Right renal cortex interstitium (tissue), 3 donors: Measurements from ENCODE around the gene ECHDC1. TPM values are rescaled to one million over a fixed set of nuclear protein-coding genes. Genes with fewer than 3 reads are reported as not detected.
"Not testable (repeated sequence)": the region's sequence is repeated elsewhere in the genome, so short reads cannot be mapped to it uniquely, and the experiment has no call there.

Experiments
- DNase-seq, 3 donors: peaks; one replicate each; pipeline ENCODE4 v3.0.0-alpha.2; 2013; ENCODE audit warnings: low read depth in 3 of 3, low spot score in 2 of 3
- polyA plus RNA-seq, 3 donors: library from polyadenylated mRNA; unstranded; fragments of 120-200 nt; gene quantifications; one replicate each; pipeline ENCODE4 v1.2.1, GENCODE V29; 2013; ENCODE audit not compliant: insufficient read length in 3 of 3

Gene ECHDC1, protein sequence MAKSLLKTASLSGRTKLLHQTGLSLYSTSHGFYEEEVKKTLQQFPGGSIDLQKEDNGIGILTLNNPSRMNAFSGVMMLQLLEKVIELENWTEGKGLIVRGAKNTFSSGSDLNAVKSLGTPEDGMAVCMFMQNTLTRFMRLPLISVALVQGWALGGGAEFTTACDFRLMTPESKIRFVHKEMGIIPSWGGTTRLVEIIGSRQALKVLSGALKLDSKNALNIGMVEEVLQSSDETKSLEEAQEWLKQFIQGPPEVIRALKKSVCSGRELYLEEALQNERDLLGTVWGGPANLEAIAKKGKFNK
- polyA plus RNA-seq = 10 to 100 TPM; 86.8 to 94.5 (median 89.2) TPM

DNA sequence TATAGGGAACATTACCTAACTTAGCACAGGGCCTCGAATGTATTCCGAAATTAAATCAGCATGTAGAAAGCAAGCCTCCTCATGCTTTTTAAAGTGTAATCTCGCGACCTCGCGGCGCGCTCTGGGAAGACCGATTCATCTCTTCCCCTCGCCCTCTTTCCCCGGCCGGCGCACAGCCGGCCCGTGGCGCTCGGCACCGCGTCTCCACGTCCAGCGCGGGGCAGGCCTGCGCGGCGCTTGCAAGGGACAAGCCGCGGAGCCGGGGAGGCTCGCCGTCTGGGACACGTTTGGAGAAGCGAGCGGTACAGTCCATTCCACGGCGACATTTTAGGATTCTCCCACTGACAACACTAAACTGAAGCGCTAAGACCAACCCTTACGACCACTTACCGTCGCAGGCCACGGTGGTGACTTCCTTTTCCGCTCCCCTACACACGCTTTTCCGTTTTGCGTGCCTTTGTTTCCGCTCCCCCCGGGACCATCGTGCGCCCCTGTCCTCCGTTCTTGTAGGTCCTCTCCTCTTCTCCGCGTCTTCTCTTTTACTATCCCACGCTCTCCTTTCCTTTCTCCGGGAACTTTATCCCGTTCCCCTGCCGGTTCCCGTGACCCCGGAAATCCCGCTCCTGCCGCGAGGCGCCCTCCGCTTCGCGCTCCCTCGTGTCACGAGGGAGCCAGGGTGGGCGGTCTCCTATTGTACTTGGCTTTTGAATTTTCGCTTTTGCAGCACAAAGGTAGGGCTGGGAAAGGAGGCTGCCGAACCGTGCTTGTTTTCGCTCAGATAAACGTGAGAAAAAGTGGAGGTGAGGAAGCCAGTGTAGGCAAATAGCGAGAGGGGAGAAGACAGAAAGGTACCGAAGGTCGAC lies at the start of gene ECHDC1:
ECHDC1 (minus strand) TSS at position 664 of the 863 bp plus-strand sequence. CDS start 12,581 bp downstream, outside the sequence.
- DNase-seq = peak; percentile 55 to 76 (median 56)

DNA sequence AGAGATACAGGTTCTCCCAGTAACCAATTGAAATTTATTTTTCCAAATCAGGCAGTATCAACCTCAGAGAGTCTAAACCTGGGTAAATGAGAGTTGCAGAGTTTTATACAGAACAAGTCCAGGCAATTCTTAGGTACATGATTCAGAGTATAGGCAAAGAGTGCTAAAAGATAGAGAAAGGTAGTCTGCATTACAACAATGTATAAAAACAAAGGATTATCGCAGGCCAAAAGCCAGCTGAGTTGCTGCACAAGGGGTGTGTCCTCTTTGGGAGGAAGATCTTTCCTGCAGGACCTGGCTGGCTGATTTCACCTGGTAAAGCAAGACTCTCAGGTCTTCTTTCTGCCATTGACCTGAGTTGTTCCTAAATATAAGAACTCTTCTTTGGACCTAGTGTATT lies 48.9 kb upstream of the ECHDC1 start:
- DNase-seq = no peak

DNA sequence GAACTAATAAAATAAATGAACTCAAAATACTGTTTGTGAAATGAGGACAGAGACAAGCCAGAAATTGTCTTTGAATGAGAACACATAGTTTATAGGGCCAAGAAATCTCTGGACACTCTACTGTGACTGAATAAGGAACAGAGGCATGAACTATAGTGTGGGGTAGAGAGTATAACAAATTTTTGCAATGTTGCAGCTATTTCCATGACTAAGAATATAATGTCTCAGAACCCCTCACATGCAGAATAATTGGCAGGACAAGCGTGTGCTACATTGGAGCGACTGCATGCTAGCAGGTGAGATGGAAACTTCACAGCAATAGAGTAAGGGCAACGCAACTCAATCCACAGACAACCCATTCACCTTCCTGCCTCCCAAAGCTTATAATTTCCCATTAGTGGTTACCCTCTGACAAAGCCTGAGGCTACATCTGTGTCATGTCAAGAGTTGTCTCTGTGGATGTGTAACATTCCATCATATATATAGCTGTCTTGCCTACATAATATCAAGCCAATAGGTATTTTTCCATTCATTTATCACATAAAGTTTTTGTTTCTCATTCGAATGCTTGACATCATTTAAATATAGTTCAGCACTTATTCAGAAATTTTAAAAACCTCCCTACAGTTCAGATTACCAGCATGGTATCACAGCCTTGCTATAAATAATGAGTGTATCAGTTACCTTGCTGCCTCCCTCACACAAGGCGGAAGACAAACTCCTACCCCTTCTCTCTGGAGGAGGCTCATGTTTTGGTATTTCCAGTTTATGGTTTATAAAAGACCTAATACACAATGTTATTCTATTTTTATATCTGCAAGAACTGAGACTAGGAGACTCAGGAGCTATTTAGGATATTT lies 47.9 kb upstream of the ECHDC1 start:
- DNase-seq = no peak

DNA sequence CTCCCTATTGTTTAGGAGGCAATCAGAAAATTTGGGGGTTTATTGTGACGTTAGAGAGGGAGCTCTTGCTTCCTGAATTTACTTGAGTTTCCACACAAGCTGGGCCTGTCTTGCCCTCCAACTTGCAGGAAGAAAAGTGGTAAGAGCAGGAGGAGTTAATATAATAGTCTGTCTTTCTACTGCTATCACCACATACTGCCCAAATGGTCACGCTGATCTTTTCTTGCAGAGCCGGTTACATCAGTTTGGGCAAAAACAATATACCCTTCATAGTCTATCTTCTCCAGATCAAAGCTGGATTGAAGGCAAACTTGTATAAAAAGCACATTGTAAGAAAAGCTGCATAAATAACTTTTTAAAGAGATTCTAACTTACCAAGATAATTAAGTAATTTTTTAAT lies 46.3 kb upstream of the ECHDC1 start:
- no peak for DNase-seq

DNA sequence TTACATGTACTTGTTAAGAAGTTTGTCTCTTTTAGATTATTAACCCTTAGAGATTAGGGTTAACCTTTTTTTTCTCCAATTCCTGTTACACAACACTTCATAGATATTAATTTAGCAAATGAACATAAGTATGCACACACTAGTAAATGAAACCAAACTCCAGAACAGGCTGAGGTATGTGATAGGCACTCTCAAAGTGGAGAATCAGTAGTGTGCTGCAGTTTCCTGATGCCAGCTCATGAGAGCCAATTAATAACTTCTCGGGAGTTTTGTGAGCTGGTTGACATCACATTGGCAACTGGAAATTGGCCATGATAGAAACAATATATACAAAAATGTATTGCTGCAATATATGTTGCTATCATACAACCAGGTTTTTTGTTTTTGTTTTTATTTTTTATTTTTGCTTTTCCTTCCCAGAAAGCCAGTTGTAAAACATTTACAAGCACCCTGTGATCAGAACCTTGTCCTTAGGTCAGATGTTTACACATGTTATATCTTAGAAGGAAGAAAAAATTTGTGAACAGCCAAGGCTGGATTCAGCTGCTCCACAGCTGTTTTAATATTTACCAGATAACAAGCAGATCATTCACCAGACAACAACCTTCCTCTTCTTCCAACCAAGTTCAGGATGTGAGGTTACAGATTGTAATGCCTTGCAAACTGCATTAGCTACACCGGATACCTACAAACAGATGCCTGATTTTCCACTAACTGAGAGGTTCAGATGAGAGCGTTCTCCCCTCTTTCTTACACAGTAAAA lies 42.4 kb upstream of the ECHDC1 start:
- no peak for DNase-seq

DNA sequence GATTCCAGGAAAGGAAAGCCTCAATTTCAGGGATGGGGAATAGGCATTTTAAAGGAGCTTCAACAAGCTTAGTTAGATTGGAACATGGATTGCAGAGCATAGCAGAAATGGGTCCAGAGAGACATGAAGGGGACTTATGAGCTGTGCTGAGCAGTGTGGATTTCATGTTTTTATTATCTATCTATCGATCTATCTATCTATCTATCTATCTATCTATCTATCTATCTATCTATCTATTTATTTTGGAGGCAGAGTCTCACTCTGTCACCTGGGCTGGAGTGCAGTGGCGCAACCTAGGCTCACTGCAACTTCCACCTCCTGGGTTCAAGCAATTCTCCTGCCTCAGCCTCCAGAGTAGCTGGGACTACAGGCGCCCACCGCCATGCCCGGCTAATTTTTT lies 41.4 kb upstream of the ECHDC1 start:
- DNase-seq = not testable (repeated sequence)

DNA sequence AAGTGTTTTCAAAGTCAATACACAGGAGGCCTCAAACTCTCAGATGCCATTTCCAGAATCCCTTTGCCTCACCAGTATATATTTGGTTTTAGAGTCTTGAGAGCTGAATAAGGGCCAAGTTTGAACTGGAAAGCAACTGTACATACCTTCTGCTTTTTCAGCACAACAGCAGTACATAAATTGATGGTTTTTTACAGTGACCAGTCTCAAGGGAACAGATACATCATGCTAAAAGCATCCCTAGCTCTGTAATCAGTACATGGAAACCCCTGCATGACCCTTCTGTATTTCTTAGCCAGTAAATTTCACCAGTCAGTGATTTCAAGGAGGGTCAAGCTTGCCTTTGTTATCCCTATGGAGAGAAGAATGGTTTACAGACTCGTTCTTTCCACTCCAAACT lies 40.6 kb upstream of the ECHDC1 start:
- no peak for DNase-seq

DNA sequence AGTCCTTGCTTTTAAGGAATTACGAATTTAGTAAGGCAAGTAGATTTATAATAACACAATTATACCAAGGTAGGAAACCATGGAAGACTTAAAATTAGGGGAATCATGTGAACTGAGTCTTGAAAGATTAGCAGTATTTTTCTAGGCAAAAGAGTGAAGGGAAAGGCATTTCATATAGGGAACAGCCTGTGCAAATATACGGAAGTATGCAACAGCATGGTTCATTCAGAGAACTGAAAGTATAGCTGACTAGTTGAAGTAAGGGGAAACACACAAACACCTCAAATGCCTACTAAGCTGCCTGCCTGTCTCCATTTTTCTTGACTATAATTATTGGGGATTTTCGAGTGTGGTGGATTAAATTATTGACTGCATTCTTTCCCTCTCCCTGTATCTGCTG lies 39.0 kb upstream of the ECHDC1 start:
- no peak for DNase-seq

DNA sequence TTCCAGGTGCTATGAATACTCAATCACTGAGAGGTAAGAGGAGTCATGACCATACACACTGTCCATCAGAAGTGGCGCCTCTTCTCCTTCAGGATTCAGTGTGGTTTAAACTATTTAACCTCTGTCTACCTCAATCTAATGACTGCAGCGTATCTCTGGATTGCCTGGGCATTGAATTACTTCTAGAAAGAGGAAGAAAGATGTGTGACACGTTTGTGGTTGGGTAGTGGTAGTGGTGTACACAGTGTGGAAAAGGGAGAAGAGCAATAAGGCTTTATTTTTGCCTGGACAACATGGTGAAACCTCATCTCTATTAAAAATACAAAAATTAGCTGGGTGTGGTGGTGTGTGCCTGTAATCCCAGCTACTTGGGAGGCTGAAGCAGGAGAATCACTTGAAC lies 38.0 kb upstream of the ECHDC1 start:
- DNase-seq = no peak

DNA sequence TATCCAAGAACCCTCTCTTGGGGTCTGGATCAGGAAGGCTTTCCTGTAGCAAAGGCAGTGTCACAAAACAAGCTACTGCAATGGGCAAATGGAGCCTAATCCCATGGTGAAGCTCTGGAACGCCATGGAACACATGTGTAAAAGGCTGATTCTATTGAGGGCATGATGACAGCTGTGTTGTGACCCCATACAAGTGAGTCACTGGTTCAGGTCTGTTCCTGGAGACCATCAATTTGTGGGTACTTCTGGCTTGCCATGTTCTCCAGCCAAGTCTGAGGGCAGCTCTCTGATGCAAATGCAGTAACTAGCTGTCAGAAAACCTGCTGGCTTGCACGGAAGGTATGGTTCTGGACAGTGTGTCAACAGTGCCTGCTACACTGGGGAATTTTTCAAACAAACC lies 33.3 kb upstream of the ECHDC1 start:
- no peak for DNase-seq

DNA sequence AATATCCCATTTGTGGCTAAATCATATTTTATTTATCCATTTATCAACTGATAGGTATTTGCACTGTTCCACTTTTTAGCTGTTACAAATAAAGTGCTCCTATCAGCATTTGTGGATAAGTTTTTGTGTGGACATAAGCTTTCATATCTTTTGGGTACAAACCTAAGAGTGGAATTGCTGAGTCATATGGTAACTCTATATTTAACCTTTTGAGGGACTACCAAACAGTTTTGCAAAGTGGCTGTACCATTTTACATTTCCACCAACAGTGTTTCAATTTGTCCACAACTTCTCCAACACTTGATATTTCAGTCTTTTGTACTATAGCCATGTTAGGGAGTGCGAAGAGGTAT lies 23.6 kb upstream of the ECHDC1 start:
- no peak for DNase-seq

DNA sequence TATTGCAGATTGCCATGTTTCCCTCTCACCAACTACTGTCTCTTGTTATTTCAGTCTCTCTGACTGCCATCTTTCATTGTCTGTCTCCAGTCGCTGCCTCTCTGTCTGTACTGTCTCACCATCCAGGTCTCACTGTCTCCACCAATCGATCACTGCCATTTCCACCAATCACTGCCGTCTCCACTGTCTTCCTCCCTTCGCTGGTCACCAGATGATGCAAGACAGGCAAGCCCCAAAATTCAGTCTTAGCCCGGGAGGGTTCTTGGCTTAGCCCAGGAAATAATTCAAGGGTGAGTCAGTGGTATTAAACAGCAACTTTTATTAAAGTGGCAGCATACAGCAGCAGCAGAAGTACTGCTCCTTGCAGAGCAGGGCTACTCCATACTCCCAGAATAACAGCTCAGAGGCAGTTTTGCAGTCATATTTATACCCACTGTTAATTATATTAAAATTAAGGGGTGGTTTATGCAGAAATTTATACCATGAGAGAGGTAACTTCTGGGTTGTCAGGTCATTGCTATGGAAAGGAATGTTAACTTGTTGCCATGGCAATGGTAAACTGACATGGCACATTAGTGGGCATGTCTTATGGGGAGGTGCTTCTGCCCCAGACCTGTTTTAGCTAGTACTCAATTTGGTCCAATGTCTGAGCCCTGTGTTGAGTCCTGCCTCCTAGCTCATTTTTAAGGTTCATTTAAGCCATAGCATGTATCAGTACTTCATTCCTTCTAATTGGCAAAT lies 23.0 kb upstream of the ECHDC1 start:
- DNase-seq = no peak

DNA sequence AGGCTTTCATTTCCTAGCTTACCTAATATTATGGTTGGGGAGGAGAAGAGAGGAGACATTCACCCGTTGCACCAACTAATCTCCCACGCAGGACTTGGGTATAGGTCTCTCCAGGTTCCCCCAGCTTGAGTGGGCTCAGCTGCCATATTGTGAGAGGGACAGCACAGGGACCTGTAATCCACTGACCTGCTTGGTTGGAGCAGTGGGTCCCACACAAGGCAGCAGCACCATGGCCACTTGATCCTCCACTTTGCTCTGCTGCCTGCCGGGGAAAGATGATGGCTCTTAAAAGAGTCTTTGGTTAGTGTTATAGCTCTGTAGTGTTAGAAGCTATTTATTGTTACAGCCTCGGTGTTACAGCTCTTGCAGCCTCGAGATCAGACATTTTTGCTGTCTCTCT lies 22.5 kb upstream of the ECHDC1 start:
- DNase-seq = no peak

DNA sequence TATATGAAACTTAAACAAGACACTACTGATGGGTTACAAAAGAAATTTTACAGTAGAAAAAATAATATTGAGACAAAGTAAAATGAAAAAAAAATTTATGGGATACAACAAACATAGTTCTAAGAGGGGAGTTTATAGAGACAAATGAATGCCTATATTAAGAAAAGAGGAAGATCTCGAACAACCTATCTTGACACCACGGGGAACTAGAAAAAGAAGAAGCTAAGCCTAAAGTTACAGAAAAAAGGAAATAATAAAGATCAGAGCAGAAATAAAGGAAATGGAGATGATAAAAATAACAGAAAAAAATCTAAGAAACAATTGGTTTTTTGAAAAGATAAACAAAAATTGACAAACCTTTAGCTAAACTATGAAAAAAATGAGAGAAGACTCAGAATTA lies 9.1 kb upstream of the ECHDC1 start:
- DNase-seq = no peak

DNA sequence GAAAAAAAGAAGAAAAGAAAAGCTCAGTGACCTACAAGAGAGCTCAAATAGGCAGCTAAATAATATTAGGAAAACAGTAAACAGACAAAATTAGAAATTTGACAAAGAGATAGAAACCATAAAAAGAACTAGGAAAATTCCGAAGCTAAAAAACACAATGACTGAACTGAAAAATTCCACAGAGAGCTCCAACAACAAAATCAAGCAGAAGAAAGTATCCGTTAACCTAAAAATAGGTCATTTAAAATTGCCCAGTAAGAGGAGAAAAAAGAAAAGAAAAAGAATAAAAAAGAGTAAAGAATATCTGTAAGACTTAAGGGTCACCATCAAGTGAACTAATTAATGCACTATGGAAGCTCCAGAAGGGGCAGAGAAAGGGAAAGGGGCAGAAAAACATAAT lies 6.6 kb upstream of the ECHDC1 start:
- DNase-seq = no peak

DNA sequence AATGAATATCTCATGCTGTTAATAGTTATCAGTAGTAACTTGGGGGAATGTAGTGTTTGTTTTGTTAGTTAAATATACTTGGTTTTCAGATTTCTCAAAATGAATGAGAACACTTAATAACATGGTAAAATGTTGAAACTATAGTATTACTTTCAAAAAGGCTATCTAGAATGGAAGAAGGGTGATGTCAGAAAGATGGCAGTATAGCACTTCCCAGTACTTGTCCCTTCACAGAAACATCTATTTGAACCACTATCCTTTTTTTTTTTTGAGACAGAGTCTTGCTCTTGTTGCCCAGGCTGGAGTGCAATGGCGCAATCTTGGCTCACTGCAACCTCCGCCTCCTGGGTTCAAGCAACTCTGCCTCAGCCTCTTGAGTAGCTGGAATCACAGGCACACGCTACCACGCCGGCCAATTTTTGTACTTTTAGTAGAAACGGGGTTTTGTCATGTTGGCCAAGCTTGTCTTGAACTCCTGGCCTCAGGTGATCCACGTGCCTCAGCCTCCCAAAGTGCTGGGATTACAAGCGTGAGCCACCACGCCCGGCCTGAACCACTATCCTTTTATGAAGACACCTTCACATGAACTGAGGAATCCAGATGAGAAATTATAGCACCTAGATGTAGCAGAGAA lies 4.7 kb upstream of the ECHDC1 start:
- no peak for DNase-seq

DNA sequence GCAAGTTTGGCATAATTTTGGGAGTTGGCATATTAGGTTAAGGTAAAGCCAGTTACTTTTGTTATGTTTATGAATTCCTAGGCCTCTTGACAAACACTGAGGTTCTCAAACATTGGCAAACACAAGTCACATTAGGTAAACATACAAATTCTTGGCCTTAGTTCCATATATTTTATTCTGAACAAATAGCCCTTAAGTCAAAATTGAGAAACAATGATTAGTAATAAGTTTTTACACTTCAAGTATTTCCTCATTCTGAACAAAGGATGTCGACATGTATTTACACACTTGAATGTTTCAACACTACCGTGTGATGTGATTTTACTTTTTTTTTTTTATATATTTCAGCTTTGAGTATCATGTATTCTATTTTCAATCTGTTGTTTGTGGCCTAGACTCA lies 3.8 kb upstream of the ECHDC1 start:
- DNase-seq = no peak

DNA sequence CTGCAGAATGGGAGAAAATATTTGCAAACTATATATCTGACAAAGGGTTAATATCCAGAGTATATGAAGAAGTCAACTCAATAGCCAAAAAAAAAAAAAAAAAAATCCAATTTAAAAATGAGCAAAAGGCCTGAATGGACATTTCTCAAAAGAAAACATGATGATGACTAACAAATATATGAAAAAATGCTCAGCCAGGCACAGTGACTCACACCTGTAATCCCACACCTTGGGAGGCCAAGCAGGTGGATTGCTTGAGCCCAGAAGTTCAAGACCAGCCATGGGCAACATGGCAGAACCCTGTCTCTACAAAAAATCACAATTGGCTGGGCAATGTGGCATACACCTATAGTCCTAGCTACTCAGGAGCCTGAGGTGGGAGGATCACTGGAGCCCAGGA lies 2.1 kb upstream of the ECHDC1 start:
- no peak for DNase-seq
